SIG-M5 treated with dmso at 0.1 percent for 504 hours (cell line): Measurements from ENCODE around the gene GCM1.

Source experiments
- DNase-seq: peaks from one replicate; lab custom pipeline; 2025; ENCODE audit not compliant: unreplicated experiment; lab: John Stamatoyannopoulos, UW

GCM1 gene

GRCh38 chr6:53154071-53154470, 5.4 kb upstream of the GCM1 start:
- no peak for DNase-seq

GRCh38 chr6:53152576-53152975, 3.9 kb upstream of the GCM1 start:
- no peak for DNase-seq

- DNase-seq = peak; percentile 15
Observed at GRCh38 chr6:53151676-53152075, 3.0 kb upstream of the GCM1 start.

GRCh38 chr6:53144802-53145201, 3.8 kb downstream of the GCM1 start:
- DNase-seq = no peak

- DNase-seq = no peak
Observed at GRCh38 chr6:53143710-53144109, 4.9 kb downstream of the GCM1 start.

- no peak for DNase-seq
Observed at GRCh38 chr6:53142810-53143209, 5.8 kb downstream of the GCM1 start.

GRCh38 chr6:53139841-53140413, 8.7 kb downstream of the GCM1 start:
- DNase-seq = peak; percentile 13

- no peak for DNase-seq
Observed at GRCh38 chr6:53136000-53136609, 12.5 kb downstream of the GCM1 start.

GRCh38 chr6:53134601-53135235, 13.9 kb downstream of the GCM1 start:
- no peak for DNase-seq

- DNase-seq = no peak
Observed at GRCh38 chr6:53133961-53134360, 14.7 kb downstream of the GCM1 start.

- DNase-seq = no peak
Observed at GRCh38 chr6:53130569-53131290, 17.9 kb downstream of the GCM1 start.

- DNase-seq = no peak
Observed at GRCh38 chr6:53128842-53129241, 19.8 kb downstream of the GCM1 start.

GRCh38 chr6:53125276-53125675, 23.4 kb downstream of the GCM1 start:
- DNase-seq = no peak

GRCh38 chr6:53124131-53124800, 24.4 kb downstream of the GCM1 start:
- no peak for DNase-seq

GRCh38 chr6:53119772-53120409, 28.8 kb downstream of the GCM1 start:
- no peak for DNase-seq

- no peak for DNase-seq
Observed at GRCh38 chr6:53119349-53119748, 29.3 kb downstream of the GCM1 start.

- no peak for DNase-seq
Observed at GRCh38 chr6:53115741-53116140, 32.9 kb downstream of the GCM1 start.

GRCh38 chr6:53115113-53115512, 33.5 kb downstream of the GCM1 start:
- no peak for DNase-seq

GRCh38 chr6:53113742-53114141, 34.9 kb downstream of the GCM1 start:
- no peak for DNase-seq

- DNase-seq = no peak
Observed at GRCh38 chr6:53112871-53113270, 35.8 kb downstream of the GCM1 start.

GRCh38 chr6:53112404-53112803, 36.2 kb downstream of the GCM1 start:
- peak; percentile 15 for DNase-seq
